Neural cell (in vitro differentiated cells): Measurements from ENCODE around the gene DRD4.

Experiments
- EP300 ChIP-seq: fragments of 450-650 bp; conservative IDR thresholded peaks from 2 replicates; pipeline ENCODE4 v1.6.1; 2014; ENCODE audit warnings: antibody characterized with exemption, mild to moderate bottlenecking, moderate library complexity; ENCODE audit not compliant: poor library complexity, severe bottlenecking
- EZH2 ChIP-seq: fragments of 200-600, 300-800 bp; shearing (Covaris generic), sonication (generic); IDR thresholded peaks from 2 replicates; pipeline ENCODE4 v1.6.1; 2014; ENCODE audit warnings: antibody characterized with exemption, low read length, borderline replicate concordance, mild to moderate bottlenecking; ENCODE audit not compliant: insufficient read depth, poor library complexity, severe bottlenecking
- MXI1 ChIP-seq: fragments of 450-650 bp; conservative IDR thresholded peaks from 2 replicates; pipeline ENCODE4 v1.6.1; 2014; ENCODE audit warnings: antibody characterized with exemption, mild to moderate bottlenecking; ENCODE audit not compliant: poor library complexity, severe bottlenecking
- POLR2AphosphoS5 ChIP-seq: IDR thresholded peaks from 2 replicates; pipeline ENCODE4 v1.6.1; 2012
- RAD21 ChIP-seq: fragments of 450-650 bp; conservative IDR thresholded peaks from 2 replicates; pipeline ENCODE4 v1.6.1; 2014; ENCODE audit warnings: antibody characterized with exemption, mild to moderate bottlenecking, moderate library complexity
- REST ChIP-seq: IDR thresholded peaks from 2 replicates; pipeline ENCODE4 v1.6.1; 2012; ENCODE audit warnings: borderline replicate concordance
- SMC3 ChIP-seq: fragments of 450-650 bp; conservative IDR thresholded peaks from 2 replicates; pipeline ENCODE4 v1.6.1; 2014; ENCODE audit warnings: antibody characterized with exemption, mild to moderate bottlenecking, moderate library complexity; ENCODE audit not compliant: poor library complexity
- TAF1 ChIP-seq: IDR thresholded peaks from 2 replicates; pipeline ENCODE4 v1.6.1; 2012; ENCODE audit warnings: low read depth
- TF ChIP-seq, protein P1 (sequence below): fragments of 450-650 bp; IDR thresholded peaks from 2 replicates; pipeline ENCODE4 v1.5.1; 2014; ENCODE audit warnings: antibody characterized with exemption, mild to moderate bottlenecking, moderate library complexity; ENCODE audit not compliant: poor library complexity, severe bottlenecking

DNA sequence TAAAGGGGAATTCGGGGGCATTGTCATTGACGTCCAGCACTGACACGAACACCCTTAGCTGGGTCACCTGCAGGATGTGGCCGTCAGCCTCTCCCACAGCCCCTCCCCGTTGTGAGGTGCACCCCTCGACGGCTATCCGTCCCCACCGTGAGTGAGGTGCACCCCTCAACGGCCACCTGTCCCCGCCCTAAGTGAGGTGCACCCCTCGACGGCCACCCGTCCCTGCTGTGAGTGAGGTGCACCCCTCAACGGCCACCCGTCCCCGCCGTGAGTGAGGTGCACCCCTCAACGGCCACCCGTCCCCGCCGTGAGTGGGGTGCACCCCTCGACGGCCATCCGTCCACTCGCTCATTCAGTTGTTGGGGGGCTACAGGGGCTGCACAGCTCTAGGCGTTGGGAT, 15.2 kb upstream of the DRD4 start:
- TF ChIP-seq SMC3 (no peak), POLR2AphosphoS5 (no peak), MXI1 (no peak), EP300 (no peak), EZH2 (no peak), REST (no peak), RAD21 (no peak), TAF1 (no peak)
- TF ChIP-seq, protein P1, sequence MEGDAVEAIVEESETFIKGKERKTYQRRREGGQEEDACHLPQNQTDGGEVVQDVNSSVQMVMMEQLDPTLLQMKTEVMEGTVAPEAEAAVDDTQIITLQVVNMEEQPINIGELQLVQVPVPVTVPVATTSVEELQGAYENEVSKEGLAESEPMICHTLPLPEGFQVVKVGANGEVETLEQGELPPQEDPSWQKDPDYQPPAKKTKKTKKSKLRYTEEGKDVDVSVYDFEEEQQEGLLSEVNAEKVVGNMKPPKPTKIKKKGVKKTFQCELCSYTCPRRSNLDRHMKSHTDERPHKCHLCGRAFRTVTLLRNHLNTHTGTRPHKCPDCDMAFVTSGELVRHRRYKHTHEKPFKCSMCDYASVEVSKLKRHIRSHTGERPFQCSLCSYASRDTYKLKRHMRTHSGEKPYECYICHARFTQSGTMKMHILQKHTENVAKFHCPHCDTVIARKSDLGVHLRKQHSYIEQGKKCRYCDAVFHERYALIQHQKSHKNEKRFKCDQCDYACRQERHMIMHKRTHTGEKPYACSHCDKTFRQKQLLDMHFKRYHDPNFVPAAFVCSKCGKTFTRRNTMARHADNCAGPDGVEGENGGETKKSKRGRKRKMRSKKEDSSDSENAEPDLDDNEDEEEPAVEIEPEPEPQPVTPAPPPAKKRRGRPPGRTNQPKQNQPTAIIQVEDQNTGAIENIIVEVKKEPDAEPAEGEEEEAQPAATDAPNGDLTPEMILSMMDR = no peak
